Glomerular visceral epithelial cell (primary cell): ENCODE results near the gene OLFM1.
"Not testable (repeated sequence)": the region's sequence is repeated elsewhere in the genome, so short reads cannot be mapped to it uniquely, and the experiment has no call there.

Source experiments
- DNase-seq: peaks from one replicate; pipeline ENCODE4 v3.0.0-alpha.2; 2016; ENCODE audit errors: extremely low spot score

The OLFM1 gene

DNA sequence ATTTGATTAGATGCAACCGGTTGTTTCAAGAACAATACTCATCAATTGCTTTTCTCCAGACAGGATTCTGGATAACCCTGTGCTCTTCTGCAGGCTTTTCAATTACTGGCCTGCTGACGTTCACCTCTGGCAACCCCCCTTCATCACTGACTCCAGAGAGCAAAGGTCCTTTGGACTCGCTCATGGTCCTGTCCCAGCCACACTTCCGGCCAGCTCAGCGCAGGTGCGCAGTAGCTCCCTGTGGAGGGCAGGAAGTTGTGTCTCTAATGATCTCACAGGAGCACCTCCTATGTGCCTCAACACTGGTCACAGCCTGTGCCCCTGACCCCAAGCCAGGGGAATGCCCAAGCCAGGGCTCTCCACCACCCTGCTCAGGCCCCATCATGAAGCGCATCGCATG is 44.0 kb downstream of the OLFM1 start:
- no peak for DNase-seq

GRCh38 chr9:135132008-135132407 is 44.5 kb downstream of the OLFM1 start:
- no peak for DNase-seq

GRCh38 chr9:135134268-135135022 is 47.0 kb downstream of the OLFM1 start:
- no peak for DNase-seq

- no peak for DNase-seq
Observed at GRCh38 chr9:135135171-135135928, 47.9 kb downstream of the OLFM1 start.

DNA sequence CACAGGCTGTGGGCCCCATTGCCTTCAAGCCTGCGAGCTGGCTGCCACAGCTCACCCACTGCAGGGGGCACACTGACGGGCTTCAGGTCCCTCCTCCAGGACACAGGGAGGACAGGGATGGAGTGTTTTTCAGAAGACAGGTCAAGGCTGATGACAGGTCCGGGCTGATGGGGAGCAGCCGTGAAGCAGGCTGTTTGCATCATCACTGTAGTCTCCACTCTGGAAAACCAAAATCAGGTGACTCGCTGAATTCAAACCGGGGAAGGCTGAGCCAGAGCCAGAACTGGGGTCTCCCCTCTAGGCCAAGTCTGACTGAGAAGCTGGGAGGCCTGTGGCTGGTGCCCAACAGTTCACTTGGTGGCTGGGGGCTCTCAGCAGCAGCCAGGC is 48.5 kb downstream of the OLFM1 start:
- no peak for DNase-seq

DNA sequence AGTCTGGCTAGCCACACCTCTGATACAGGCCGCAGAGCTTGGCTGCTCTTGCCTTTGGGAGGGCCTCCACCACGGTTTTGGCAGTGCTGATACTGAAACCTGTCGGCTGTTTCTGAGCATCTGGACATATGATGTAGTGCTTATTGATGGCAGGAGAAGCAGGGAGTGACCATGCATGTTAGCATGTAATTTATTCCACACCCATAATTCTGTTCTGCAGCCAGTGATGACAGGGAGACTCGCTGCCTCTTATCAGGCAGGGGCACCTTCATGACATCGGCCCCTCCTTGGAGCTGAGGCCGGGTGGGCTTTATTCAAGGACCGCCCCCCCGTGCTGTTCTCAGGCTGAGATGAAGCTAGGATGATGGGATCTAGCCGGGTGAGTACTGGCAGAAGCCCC is 49.0 kb downstream of the OLFM1 start:
- DNase-seq, result no peak

GRCh38 chr9:135136991-135137832 is 49.7 kb downstream of the OLFM1 start:
- DNase-seq, result no peak

DNA sequence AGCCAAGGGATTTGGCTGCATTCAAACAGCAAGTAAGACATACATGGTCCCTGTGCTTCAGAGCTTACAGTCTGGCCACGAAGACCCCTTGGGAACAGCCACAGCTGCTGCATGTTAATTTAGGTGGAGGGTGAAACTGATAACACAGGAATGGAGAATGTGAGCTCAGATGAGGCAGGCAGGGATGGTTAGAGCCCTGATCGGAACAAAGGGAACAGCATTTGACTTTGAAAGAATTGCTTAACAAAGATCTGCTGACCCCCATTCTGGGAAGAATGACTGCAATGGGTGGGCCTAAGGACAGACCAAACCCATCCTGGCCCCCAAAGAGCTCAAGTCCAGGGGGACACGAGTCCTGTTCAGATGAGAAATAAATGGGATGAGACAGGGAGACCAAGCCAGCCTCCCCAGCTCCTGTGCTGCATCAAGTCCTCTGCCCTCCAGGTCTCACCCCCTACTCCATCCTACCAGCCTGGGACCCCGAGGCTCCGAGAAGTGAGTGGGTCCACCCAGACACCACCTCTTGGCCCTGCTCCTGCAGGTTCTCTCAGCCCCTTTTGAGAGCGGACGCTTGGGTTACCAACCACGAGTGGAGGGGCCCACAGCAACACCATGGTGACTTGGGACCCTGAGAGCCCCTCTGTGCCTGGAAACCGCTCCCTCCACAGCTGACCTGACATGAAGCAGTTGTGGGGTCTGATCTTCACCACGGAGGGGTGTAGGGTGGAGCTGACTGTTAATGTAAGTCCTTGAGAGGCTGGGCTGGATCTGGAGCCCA is 50.8 kb downstream of the OLFM1 start:
- no peak for DNase-seq

GRCh38 chr9:135139366-135139959 is 52.0 kb downstream of the OLFM1 start:
- no peak for DNase-seq

- no peak for DNase-seq
Observed at GRCh38 chr9:135141183-135141774, 53.8 kb downstream of the OLFM1 start.

DNA sequence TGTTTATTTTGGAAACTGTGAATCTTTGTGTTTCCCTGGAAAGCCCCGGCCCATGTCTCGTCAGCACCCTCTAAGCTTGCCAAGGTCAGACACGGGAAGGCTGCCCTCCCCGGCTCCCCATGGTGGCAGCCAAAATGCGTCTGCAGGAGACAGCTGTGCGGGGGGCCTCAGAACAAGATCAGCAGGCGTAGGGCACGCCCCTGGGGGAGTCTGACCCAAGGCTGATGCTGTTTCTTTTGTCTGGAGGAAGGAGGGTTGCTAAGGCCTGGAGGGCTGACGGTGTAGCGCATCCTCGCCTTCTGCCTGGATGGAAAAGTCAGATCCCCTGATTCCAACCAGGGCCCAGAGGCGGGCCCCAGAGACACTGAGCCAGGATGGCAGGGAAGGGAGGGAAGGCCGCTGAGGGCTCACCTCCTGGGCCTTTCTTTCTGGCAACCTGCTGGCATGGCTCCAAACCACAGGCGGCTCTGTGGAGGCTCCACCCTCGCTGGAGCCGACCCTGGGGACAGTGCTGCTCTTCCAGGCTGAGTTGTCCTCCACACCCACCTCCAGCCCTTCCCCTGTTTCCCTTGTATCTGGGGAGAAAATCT is 57.2 kb downstream of the OLFM1 start:
- DNase-seq, result no peak

GRCh38 chr9:135145312-135145711 is 57.8 kb downstream of the OLFM1 start:
- DNase-seq, result no peak

DNA sequence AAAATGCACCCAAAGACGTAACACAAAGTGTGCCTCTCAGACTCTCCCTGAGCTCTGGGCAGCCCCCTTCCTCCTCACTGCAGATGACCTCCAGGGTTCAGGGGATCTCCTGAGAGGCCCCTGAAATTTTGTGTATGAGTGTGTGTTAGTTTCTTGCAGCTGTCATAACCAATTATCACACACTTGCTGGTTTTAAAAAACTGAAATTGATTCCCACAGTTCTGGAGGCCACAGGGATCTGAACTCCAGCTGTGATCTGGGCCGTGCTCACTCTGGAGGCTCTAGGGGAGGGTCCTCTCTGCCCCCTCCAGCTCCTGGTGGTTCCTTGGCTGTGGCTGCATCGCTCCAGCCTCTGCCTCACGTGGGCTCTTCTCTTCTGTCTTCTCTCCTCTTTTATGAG is 58.8 kb downstream of the OLFM1 start:
- DNase-seq, result no peak

- no peak for DNase-seq
Observed at GRCh38 chr9:135146766-135147473, 59.5 kb downstream of the OLFM1 start.

DNA sequence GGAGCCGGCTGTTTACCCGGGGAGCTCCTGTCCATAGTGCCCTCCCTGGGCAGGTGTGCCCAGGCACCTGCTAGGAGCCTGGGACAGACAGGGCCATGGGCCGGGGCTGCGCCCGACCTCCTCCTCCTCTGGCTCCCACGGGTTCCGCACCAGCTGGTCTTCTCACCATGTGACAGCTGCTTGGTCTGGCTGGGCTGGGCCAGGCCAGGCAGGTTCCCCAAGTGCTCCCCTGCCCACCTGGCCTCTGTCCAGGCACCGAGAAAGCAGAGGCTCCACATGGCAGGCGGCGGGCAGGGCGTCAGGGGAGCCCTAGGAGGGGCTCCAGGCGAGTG is 60.0 kb downstream of the OLFM1 start:
- no peak for DNase-seq

DNA sequence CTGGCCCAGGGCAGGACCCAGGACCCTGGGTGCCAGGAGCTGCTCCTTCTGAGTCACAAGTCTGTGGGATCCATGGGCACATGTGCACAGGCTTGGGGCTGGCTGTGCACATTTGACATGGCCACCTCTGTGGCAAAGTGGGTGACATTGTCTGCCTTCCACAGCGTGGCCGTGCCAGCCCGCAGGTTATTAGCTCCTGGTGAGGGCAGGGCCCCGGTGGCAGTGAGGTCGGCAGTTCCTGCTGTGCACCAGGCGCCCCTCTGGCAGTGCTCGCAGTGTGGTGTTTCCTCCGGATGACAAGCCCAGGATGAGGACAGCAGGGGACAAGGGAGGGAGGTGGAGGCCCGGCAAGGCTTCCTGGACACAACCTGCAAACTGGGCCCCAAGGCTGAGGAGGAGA is 60.5 kb downstream of the OLFM1 start:
- DNase-seq, result no peak

- no peak for DNase-seq
Observed at GRCh38 chr9:135148386-135148785, 60.9 kb downstream of the OLFM1 start.

GRCh38 chr9:135149901-135150300 is 62.4 kb downstream of the OLFM1 start:
- DNase-seq, result not testable (repeated sequence)

DNA sequence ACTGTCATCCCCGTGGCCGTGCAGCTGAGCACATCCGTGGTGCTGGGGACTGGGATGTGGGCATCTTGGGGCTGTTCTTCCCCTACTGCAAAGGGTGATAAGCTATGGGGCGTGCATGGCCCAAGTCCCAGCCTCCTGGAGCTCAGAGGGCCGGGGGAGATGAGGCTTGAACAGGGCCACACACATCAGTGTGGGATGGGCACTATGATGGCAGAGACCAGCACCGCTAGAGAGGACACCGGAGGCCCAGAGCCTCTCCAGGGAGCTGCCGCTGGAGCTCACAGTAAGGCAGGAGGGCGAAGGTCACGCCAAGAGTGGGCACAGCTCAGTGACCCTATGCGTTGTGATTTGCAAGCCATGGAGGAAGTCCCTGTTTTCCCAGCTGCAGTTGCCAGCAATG is 63.5 kb downstream of the OLFM1 start:
- DNase-seq, result no peak
